NT2/D1 (cell line): ENCODE data around the gene KLHL7.

Experiments used
- SUZ12 ChIP-seq: IDR thresholded peaks from 2 replicates; pipeline ENCODE4 v1.6.1; 2011; ENCODE audit not compliant: insufficient read length, insufficient read depth; ENCODE audit errors: extremely low read depth
- ZNF274 ChIP-seq: IDR thresholded peaks from 2 replicates; pipeline ENCODE4 v1.6.1; 2011; ENCODE audit warnings: mild to moderate bottlenecking, low read depth, low read length

GRCh38 chr7:23167691-23168090 lies 62.1 kb downstream of the KLHL7 start:
- no peak for TF ChIP-seq SUZ12
- TF ChIP-seq ZNF274, result no peak
